Activated T-cell treated with anti-CD3 and anti-CD28 coated beads, Interleukin-2, amount 50 U/mL, for 72 hours (primary cell): ENCODE results near the gene SLIT3. TPM values are rescaled to one million over a fixed set of nuclear protein-coding genes. Genes with fewer than 3 reads are reported as not detected.

ENCODE experiments used
- ATAC-seq, 2 donors: fragments of 150-1000 bp; cut with Tn5 transposase; replicated peaks in 1 of 2; 2 replicates each; pipeline ENCODE4 v1.10.0; 2021; ENCODE audit warnings: moderate library complexity in 2 of 2, mild to moderate bottlenecking in 1 of 2
- DNase-seq, 2 donors: peaks; one replicate each; pipeline ENCODE4 v3.0.0; 2021 to 2022; ENCODE audit warnings: mixed read lengths in 1 of 2
- H3K27ac Mint-ChIP-seq: one replicate; pipeline ENCODE4 v1.8.0; 2022; ENCODE audit warnings: mild to moderate bottlenecking, moderate library complexity, mixed read lengths
- H3K27me3 Mint-ChIP-seq: one replicate; pipeline ENCODE4 v1.8.0; 2022; ENCODE audit warnings: low read depth, mixed read lengths
- H3K36me3 Mint-ChIP-seq, 2 donors: one replicate each; pipeline ENCODE4 v1.8.0; 2022; ENCODE audit warnings: mixed read lengths in 2 of 2, mild to moderate bottlenecking in 1 of 2; ENCODE audit not compliant: insufficient read depth in 2 of 2
- H3K4me1 Mint-ChIP-seq: one replicate; pipeline ENCODE4 v1.8.0; 2022; ENCODE audit warnings: low read depth, mixed read lengths
- H3K4me3 Mint-ChIP-seq, 2 donors: one replicate each; pipeline ENCODE4 v1.8.0; 2022; ENCODE audit warnings: mild to moderate bottlenecking in 2 of 2, mixed read lengths in 2 of 2, moderate library complexity in 2 of 2
- H3K9me3 Mint-ChIP-seq, 2 donors: one replicate each; pipeline ENCODE4 v1.8.0; 2022; ENCODE audit warnings: mixed read lengths in 2 of 2
- total RNA-seq, 2 donors: library from RNA; stranded (reverse); gene quantifications; one replicate each; pipeline ENCODE4 v1.2.3, GENCODE V29; 2022

SLIT3 gene
- total RNA-seq, 2 donors from 2014 or later = 1.7 to 3.1 TPM

- peaks cover 0 to 2% of the 10 kb centered on the region in 2 donors for H3K9me3 Mint-ChIP-seq
- H3K27ac Mint-ChIP-seq = no peak overlapping the region
- H3K27me3 Mint-ChIP-seq = no peaks in the 10 kb centered on the region
- H3K36me3 Mint-ChIP-seq = no peaks in the 10 kb centered on the region
- no peak overlapping the region for H3K4me3 Mint-ChIP-seq
- no peak for ATAC-seq
- DNase-seq = no peak
- H3K4me1 Mint-ChIP-seq = no peaks in the 10 kb centered on the region
Observed at GRCh38 chr5:169089343-169089742, 211.6 kb downstream of the SLIT3 start.

GRCh38 chr5:169088028-169088725, 212.8 kb downstream of the SLIT3 start:
- no peak overlapping the region for H3K27ac Mint-ChIP-seq
- no peak for DNase-seq
- ATAC-seq = no peak
- no peaks in the 10 kb centered on the region for H3K4me1 Mint-ChIP-seq
- H3K27me3 Mint-ChIP-seq = no peaks in the 10 kb centered on the region
- H3K36me3 Mint-ChIP-seq = no peaks in the 10 kb centered on the region
- peaks cover 0 to 2% of the 10 kb centered on the region in 2 donors for H3K9me3 Mint-ChIP-seq
- no peak overlapping the region for H3K4me3 Mint-ChIP-seq

GRCh38 chr5:169085636-169086035, 215.3 kb downstream of the SLIT3 start:
- Mint-ChIP-seq H3K27ac (no peak overlapping the region), H3K27me3 (no peaks in the 10 kb centered on the region), H3K4me1 (no peaks in the 10 kb centered on the region), H3K9me3 (peaks cover 0 to 2% of the 10 kb centered on the region in 2 donors), H3K36me3 (no peaks in the 10 kb centered on the region), H3K4me3 (no peak overlapping the region)
- DNase-seq (no peak), ATAC-seq (no peak)

DNA sequence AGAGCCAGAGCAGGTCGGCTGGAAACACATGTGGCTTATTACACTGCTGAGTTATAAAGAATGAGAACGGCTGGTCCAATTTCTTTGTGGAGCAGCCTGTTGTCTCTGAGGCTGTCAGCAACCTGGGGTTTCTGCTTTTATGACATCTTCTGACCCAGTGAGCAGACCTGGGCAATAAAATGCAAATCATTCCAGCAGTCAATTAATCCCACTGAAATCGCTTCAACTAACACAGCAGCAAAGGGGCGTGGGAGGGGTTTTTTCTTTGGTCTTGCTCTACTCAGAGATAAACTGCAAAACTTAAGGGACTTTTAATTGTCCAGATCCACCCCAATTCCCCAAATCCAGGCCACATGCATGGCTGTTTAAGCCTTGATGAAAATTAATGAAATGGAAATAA, 215.7 kb downstream of the SLIT3 start:
- H3K36me3 Mint-ChIP-seq = no peaks in the 10 kb centered on the region
- H3K27me3 Mint-ChIP-seq = no peaks in the 10 kb centered on the region
- no peak for ATAC-seq

GRCh38 chr5:169084775-169085174, 216.2 kb downstream of the SLIT3 start:
- no peaks in the 10 kb centered on the region for H3K27me3 Mint-ChIP-seq

More for the DNA sequence above, 215.7 kb downstream of the SLIT3 start:
- no peak overlapping the region for H3K27ac Mint-ChIP-seq
- DNase-seq = no peak
- H3K4me3 Mint-ChIP-seq = no peak overlapping the region
- no peaks in the 10 kb centered on the region for H3K4me1 Mint-ChIP-seq
- H3K9me3 Mint-ChIP-seq = peaks cover 0 to 2% of the 10 kb centered on the region in 2 donors

GRCh38 chr5:169083394-169084018, 217.4 kb downstream of the SLIT3 start:
- no peaks in the 10 kb centered on the region for H3K9me3 Mint-ChIP-seq
- no peaks in the 10 kb centered on the region for H3K36me3 Mint-ChIP-seq
- no peak overlapping the region for H3K4me3 Mint-ChIP-seq
- H3K4me1 Mint-ChIP-seq = no peaks in the 10 kb centered on the region
- peaks cover 3% of the 10 kb centered on the region for H3K27me3 Mint-ChIP-seq
- no peak overlapping the region for H3K27ac Mint-ChIP-seq
- ATAC-seq (no peak), DNase-seq (no peak)

More at GRCh38 chr5:169084775-169085174, 216.2 kb downstream of the SLIT3 start:
- no peak overlapping the region for H3K27ac Mint-ChIP-seq
- H3K9me3 Mint-ChIP-seq = peaks cover 0 to 2% of the 10 kb centered on the region in 2 donors
- H3K4me1 Mint-ChIP-seq = no peaks in the 10 kb centered on the region
- H3K36me3 Mint-ChIP-seq = no peaks in the 10 kb centered on the region
- no peak overlapping the region for H3K4me3 Mint-ChIP-seq
- no peak for ATAC-seq
- DNase-seq = no peak

DNA sequence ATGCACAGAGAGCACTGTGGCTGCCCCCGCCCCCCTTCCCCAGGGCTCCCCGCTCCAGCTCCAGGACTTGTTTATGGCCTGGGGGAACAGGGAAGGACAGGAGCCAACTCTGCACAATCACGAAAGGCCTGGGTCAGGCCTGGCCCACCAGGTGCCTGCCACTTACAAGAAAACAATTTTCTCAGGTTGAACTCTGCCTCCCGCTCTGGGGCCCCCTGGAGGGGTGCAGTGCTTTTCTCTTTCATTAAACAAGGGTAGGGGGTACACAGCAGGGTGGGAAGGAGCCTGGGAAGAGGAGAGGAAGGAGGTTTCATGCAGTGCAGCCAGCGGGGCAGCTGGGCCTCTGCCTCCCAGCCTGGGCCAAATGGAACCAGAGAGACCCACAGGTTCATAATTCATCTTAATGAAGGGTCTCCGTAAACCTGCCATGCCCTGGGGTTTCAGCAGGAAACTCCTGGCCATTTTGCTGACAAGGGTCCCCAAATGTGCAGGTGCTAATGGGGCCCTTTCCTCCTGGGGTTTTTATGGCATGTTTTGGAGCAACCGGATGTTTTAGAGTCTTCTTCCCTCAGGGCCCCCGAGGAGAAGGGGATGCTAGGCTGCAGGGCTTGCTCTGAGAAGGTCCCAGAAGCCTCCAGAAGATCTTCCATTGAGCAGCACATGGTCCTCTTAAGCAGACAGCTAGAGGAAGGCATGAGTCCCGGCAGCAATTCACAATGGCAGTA, 219.8 kb downstream of the SLIT3 start:
- H3K36me3 Mint-ChIP-seq = no peaks in the 10 kb centered on the region
- no peak for ATAC-seq

DNA sequence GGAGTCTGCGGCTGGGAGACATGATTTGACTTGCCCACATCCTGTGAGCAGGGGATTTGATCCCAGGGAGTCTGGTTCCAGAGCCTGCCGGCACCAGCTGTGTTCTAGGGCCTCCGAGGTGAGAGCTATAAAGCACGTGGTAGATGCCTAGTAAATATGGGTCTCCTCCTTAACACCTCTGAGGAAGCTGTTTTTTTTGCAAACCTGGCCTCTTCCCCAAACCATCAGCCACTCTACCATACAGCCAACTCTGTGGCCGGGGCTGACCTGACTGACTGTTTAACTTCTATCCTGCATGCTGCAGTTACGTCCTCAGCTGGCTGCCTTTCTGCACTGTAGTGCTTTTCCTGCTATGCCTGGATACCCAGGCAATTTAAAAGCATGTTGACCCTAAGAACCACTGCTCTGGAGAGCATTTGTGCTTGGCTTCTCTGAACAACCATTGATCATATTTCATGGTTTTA, 220.5 kb downstream of the SLIT3 start:
- no peaks in the 10 kb centered on the region for H3K4me1 Mint-ChIP-seq
- H3K9me3 Mint-ChIP-seq = no peaks in the 10 kb centered on the region
- no peak overlapping the region for H3K27ac Mint-ChIP-seq
- peaks cover 12% of the 10 kb centered on the region for H3K27me3 Mint-ChIP-seq
- H3K4me3 Mint-ChIP-seq = no peak overlapping the region
- no peaks in the 10 kb centered on the region for H3K36me3 Mint-ChIP-seq
- DNase-seq (no peak), ATAC-seq (no peak)

More for the DNA sequence above, 219.8 kb downstream of the SLIT3 start:
- Mint-ChIP-seq H3K27ac (no peak overlapping the region), H3K27me3 (peaks cover 9% of the 10 kb centered on the region), H3K4me1 (no peaks in the 10 kb centered on the region), H3K4me3 (no peak overlapping the region), H3K9me3 (no peaks in the 10 kb centered on the region)
- DNase-seq = no peak

DNA sequence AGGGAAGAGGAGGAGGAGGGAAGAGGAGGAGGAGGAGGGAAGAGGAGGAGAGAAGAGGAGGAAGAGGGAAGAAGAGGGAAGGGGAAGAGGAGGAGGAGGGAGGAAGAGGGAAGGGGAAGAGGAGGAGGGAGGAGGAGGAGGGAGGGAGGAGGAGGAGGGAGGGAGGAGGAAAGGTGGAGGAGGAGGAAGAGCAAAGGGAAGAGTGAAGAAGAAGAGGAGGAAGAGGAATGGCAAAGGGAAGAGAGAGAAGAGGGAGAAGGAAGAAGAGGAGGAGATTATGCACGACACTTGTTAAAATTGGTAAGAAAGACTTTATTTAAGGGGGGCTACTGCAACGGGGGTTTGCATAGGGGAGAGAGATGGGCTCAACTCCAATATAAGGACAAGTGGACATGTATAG, 221.2 kb downstream of the SLIT3 start:
- ATAC-seq (no peak), DNase-seq (no peak)
- Mint-ChIP-seq H3K4me1 (no peaks in the 10 kb centered on the region), H3K36me3 (no peaks in the 10 kb centered on the region), H3K9me3 (no peaks in the 10 kb centered on the region), H3K4me3 (no peak overlapping the region), H3K27me3 (peaks cover 20% of the 10 kb centered on the region), H3K27ac (no peak overlapping the region)

GRCh38 chr5:169074839-169075238, 226.1 kb downstream of the SLIT3 start:
- no peak for DNase-seq
- Mint-ChIP-seq H3K4me1 (no peaks in the 10 kb centered on the region), H3K27ac (no peak overlapping the region), H3K27me3 (peaks cover 23% of the 10 kb centered on the region), H3K4me3 (no peak overlapping the region), H3K36me3 (no peaks in the 10 kb centered on the region), H3K9me3 (peaks cover 0 to under 1% of the 10 kb centered on the region in 2 donors)
- no peak for ATAC-seq

- Mint-ChIP-seq H3K36me3 (no peaks in the 10 kb centered on the region), H3K27ac (no peak overlapping the region), H3K4me1 (no peaks in the 10 kb centered on the region), H3K27me3 (peaks cover 31% of the 10 kb centered on the region), H3K4me3 (no peak overlapping the region), H3K9me3 (peaks cover 0 to 5% of the 10 kb centered on the region in 2 donors)
- DNase-seq = no peak
- no peak for ATAC-seq
Observed at GRCh38 chr5:169072233-169072632, 228.7 kb downstream of the SLIT3 start.

GRCh38 chr5:169070413-169070812, 230.5 kb downstream of the SLIT3 start:
- Mint-ChIP-seq H3K27me3 (peaks cover 28% of the 10 kb centered on the region), H3K36me3 (no peaks in the 10 kb centered on the region), H3K27ac (no peak overlapping the region), H3K9me3 (peaks cover 0 to 5% of the 10 kb centered on the region in 2 donors), H3K4me3 (no peak overlapping the region), H3K4me1 (no peaks in the 10 kb centered on the region)
- ATAC-seq (no peak), DNase-seq (no peak)

GRCh38 chr5:169067751-169068173, 233.2 kb downstream of the SLIT3 start:
- Mint-ChIP-seq H3K4me1 (no peaks in the 10 kb centered on the region), H3K9me3 (peaks cover 0 to 5% of the 10 kb centered on the region in 2 donors), H3K27me3 (peaks cover 30% of the 10 kb centered on the region), H3K27ac (no peak overlapping the region), H3K4me3 (no peak overlapping the region), H3K36me3 (no peaks in the 10 kb centered on the region)
- DNase-seq (no peak), ATAC-seq (no peak)
